ENCODE results near the gene ZNF567.
A peak's percentile ranks its signal among the peaks of the same experiment; 100 is the strongest.
"Not testable (repeated sequence)": the region's sequence is repeated elsewhere in the genome, so short reads cannot be mapped to it uniquely, and the experiment has no call there.

ZNF567 gene

DNA sequence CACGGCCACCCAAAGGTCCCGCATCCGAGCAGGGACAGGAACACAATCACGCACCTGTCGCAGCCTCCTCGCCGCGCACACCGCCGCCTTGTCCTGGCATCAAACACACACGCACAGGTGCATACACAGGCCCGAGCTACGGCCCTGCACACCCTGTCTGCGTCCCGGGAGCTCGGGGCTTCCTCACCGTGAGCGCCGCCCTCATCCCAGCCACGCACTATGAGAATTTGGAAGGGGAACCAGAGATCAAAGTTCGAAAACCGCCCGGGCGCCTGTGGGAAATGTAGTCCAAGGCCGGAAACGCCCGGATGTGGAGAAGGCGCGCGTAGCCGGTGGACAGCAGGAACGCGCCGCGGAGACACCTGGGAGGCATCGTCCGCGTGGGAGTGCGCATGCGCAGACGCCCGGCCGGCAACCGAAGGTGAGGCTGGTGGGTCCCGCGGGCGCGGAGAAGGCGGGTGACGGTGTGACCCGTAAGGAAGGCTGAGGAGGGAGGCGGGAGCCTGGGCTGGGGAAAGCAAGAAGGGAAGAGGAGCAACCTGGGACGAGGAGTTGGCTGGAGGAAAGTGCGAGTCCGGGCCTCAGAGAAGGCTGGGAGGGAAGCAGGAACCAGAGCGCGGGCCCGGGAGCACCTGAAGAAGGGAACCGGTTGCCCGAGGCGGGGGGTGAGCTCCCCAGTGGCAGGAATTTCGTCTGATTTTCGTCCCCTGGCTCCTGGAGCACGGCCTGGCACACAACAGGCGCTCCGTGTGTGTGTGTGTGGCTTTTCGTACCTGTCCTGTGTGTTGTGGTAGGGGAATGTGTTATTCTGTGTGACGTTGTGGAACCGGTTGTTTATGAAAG is at the start of gene ZNF567:
TSS of gene ZNF567 (plus strand) at position 399 of the 843 bp plus-strand sequence. CDS start 7,256 bp downstream, outside the sequence.
- peak; percentile 100 for DNase-seq (ENCODE audit: low spot score)

GRCh38 chr19:36638862-36639510 is 48.4 kb upstream of the ZNF567 start:
- DNase-seq (ENCODE audit: low spot score), result no peak

GRCh38 chr19:36646746-36647145 is 40.7 kb upstream of the ZNF567 start:
- no peak for DNase-seq (ENCODE audit: low spot score)

GRCh38 chr19:36652958-36653357 is 34.5 kb upstream of the ZNF567 start:
- DNase-seq (ENCODE audit: low spot score), result no peak

DNA sequence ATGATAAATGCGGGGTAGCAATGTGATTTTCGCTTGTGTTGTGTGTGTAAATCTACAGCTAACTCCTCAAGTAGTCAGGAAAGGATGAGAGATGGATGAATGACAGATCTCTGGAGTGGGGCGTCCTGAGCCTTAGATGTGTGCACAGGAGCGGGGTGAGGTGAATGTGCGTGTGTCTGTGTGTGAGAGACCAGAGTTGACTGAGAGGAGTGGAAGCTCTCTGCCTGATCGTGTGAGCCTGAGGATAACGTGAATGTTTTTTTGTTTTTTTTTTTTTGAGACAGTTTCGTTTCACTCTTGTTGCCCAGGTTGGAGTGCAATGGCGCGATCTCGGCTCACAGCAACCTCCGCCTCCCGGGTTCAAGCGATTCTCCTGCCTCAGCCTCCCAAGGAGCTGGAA is 21.6 kb upstream of the ZNF567 start:
- DNase-seq (ENCODE audit: low spot score), result no peak

DNA sequence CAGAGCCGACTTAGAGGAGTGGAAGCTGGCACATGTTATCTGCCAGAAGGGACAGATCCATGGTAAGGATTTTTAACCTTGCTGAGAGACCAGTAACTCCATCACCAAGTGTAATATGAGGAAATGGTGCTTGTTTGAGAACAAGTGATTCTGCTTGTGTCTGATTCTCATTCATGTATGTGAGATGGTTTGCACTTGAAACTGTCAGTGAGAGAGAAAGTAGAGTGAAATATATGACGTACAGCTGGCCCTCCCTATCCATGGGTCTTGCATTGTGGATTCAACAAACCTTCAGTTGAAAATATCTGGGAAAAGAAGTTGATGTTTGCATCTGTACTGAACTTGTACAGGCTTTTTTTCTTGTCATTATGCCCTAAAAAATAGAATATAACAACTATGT is 18.8 kb upstream of the ZNF567 start:
- no peak for DNase-seq (ENCODE audit: low spot score)

GRCh38 chr19:36672368-36672767 is 15.0 kb upstream of the ZNF567 start:
- no peak for DNase-seq (ENCODE audit: low spot score)

DNA sequence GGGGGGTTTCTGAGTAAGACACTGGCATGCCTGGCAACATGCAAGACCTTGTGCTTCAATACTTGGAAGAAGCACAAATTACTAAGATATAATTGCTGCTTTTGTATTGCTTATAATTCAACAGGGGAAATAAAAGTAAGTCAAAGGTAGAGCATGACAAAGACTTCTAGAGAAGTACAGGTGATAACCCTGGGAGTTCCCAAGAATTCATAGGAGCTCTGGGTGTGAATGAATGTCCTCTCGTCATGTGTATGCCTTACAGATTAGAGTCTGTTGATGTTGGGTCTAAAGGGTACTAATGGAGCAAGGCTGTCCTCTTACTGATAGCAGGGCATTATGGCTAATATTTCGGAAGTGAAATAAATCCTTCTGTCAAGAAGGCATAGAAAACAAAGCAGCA is 13.2 kb upstream of the ZNF567 start:
- no peak for DNase-seq (ENCODE audit: low spot score)

DNA sequence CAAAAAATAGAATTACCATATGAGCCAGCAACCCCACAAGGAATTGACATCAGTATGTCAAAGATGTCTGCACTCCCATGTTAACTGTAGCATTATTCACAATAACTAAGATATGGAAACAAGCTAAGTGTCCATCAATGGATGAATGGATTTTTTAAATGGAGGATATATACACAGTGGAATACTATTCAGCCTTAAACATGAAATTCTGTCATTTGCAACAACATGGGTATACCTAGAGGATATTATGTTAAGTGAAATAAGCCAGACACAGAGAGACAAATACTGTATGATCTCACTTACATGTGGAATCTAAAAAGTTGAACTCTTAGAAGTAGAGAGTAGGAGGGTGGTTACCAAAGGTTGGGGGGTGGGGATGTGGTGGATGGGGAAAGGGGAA is 8.0 kb upstream of the ZNF567 start:
- DNase-seq (ENCODE audit: low spot score), result no peak

- DNase-seq (ENCODE audit: low spot score), result no peak
These were observed 1.6 kb upstream of the ZNF567 start for GRCh38 chr19:36685835-36686234.

GRCh38 chr19:36686365-36687213 is 823 bp upstream of the ZNF567 start:
- DNase-seq (ENCODE audit: low spot score), result no peak

GRCh38 chr19:36688058-36688457 is 646 bp downstream of the ZNF567 start:
- no peak for DNase-seq (ENCODE audit: low spot score)

- no peak for DNase-seq (ENCODE audit: low spot score)
These were observed 19.7 kb downstream of the ZNF567 start for GRCh38 chr19:36707134-36707533.

GRCh38 chr19:36709423-36709822 is 22.0 kb downstream of the ZNF567 start:
- DNase-seq (ENCODE audit: low spot score), result no peak

DNA sequence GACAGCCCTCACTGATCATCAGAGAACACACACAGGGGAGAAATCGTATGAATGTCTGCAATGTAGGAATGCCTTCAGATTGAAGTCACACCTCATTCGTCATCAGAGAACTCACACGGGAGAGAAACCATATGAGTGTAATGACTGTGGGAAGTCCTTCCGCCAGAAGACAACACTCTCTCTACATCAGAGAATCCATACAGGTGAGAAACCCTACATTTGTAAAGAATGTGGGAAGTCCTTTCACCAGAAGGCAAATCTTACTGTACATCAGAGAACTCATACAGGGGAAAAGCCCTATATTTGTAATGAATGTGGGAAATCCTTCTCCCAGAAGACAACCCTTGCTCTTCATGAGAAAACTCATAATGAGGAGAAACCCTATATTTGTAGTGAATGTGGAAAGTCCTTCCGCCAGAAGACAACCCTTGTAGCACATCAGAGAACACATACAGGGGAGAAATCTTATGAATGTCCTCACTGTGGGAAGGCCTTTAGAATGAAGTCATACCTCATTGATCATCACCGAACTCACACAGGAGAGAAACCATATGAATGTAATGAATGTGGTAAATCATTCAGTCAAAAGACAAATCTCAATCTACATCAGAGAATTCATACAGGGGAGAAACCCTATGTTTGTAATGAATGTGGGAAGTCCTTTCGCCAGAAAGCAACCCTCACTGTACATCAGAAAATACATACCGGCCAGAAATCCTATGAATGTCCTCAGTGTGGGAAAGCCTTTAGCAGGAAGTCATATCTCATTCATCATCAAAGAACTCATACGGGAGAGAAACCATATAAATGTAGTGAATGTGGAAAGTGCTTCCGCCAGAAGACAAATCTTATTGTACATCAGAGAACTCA is 32.5 kb downstream of the ZNF567 start:
- DNase-seq (ENCODE audit: low spot score), result no peak

GRCh38 chr19:36736166-36736565 is 48.8 kb downstream of the ZNF567 start:
- DNase-seq (ENCODE audit: low spot score), result not testable (repeated sequence)

DNA sequence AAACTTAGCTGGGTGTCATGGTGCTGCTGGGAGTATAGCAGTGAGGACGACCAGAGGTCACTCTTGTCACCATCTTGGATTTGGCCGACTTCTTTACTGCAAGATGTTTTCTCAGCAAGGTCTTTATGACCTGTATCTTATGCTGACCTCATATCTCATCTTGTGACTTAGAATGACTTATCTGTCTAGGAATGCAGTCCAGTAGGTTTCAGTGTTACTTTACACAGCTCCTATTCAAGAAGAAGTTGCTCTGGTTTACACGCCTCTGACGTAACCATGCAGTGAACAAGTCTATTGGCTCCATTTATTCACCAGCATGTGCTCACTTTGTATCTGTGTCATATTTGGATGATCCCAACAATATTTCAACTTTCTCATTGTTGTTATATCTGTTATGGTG is 58.5 kb downstream of the ZNF567 start:
- no peak for DNase-seq (ENCODE audit: low spot score)

DNA sequence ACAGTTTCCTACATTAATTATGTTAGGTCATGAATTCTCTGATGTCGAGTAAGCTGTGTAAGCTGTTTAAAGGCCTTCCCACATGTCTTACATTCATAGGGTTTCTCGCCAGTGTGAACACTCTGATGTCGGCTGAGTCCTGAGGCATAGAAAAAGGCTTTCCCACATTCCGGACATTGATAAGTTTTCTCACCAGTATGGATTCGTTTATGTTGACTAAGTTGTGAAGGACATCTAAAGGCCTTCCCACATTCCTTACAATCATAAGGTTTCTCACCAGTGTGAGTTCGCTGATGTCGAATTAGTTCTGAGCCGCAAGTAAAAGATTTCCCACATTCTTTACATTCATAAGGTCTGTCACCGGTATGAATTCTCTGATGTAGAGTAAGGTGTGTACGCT is 60.3 kb downstream of the ZNF567 start:
- no peak for DNase-seq (ENCODE audit: low spot score)

DNA sequence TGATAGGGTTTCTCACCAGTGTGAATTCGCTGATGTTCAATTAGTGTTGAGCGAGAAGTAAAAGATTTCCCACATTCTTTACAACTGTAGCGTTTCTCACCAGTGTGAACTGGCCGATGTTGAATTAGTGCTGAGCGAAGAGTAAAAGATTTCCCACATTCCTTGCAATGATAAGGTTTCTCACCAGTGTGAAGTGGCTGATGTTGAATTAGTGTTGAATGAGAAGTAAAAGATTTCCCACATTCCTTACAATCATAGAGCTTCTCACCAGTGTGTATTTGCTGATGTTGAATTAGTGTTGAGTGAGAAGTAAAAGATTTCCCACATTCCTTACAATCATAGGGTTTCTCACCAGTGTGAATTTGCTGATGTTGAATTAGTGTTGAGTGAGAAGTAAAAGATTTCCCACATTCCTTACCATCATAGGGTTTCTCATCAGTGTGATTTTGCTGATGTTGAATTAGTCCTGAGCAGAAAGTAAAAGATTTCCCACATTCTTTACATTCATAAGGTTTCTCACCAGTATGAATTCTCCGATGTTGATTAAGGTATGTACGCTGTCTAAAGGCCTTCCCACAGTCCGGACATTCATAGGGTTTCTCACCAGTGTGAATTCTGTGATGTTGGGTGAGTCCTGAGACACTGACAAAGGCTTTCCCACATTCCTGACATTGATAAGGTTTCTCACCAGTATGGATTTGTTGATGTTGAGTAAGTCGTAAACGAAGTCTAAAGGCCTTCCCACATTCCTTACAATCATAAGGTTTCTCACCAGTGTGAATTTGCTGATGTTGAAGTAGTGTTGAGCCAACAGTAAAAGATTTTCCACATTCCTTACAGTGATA is 61.2 kb downstream of the ZNF567 start:
- DNase-seq (ENCODE audit: low spot score), result no peak

- DNase-seq (ENCODE audit: low spot score), result not testable (repeated sequence)
These were observed 62.2 kb downstream of the ZNF567 start for GRCh38 chr19:36749613-36750012.

Measured in AG20443 (cell line).